Astrocyte (in vitro differentiated cells and primary cell): ENCODE results near the gene MEGF11.

Experiments used
- CTCF ChIP-seq: IDR thresholded peaks from 2 replicates; pipeline ENCODE4 v1.5.1; 2011; ENCODE audit warnings: low read depth, mild to moderate bottlenecking, inconsistent platforms, low read length, moderate library complexity; ENCODE audit not compliant: insufficient read depth
- EZH2 ChIP-seq: IDR thresholded peaks from 2 replicates; pipeline ENCODE4 v1.6.1; 2012; ENCODE audit warnings: mild to moderate bottlenecking, low read length, inconsistent platforms; ENCODE audit not compliant: insufficient read depth

- TF ChIP-seq CTCF (no peak), EZH2 (no peak)
Observed at GRCh38 chr15:66157507-66157906, 96.0 kb downstream of the MEGF11 start.
